GM23338 (cell line): ENCODE results near the gene THSD7A. TPM values are rescaled to one million over a fixed set of nuclear protein-coding genes. Genes with fewer than 3 reads are reported as not detected.

Experiments
- ATAC-seq: fragments of 200-7000 bp; cut with Tn5 transposase; 3 replicates; pipeline ENCODE4 v1.9.1; 2020
- DNase-seq: peaks from one replicate; pipeline ENCODE4 v3.0.0-alpha.2; 2015; ENCODE audit warnings: low spot score
- H2AFZ ChIP-seq: fragments of 200-600 bp; sonication (generic); 2 replicates; pipeline ENCODE4 v1.8.0; 2016; ENCODE audit warnings: antibody characterized with exemption, mild to moderate bottlenecking, moderate library complexity
- H3F3A ChIP-seq: fragments of 200-600 bp; sonication (generic); replicated peaks from 2 replicates; pipeline ENCODE4 v1.8.0; 2017; ENCODE audit warnings: antibody characterized with exemption, mixed run types, low read depth
- H3K27ac ChIP-seq: fragments of 200-600 bp; sonication (generic); 2 replicates; pipeline ENCODE4 v1.6.1; 2016; ENCODE audit warnings: low read depth
- H3K27me3 ChIP-seq: fragments of 200-600 bp; sonication (generic); 2 replicates; pipeline ENCODE4 v1.8.0; 2016; ENCODE audit warnings: mild to moderate bottlenecking, mixed run types, moderate library complexity; ENCODE audit not compliant: insufficient read depth
- H3K36me3 ChIP-seq: fragments of 200-600 bp; sonication (generic); 2 replicates; pipeline ENCODE4 v1.8.0; 2016; ENCODE audit warnings: mild to moderate bottlenecking; ENCODE audit not compliant: insufficient read depth
- H3K4me1 ChIP-seq: fragments of 200-600 bp; sonication (generic); 2 replicates; pipeline ENCODE4 v1.8.0; 2016; ENCODE audit warnings: mild to moderate bottlenecking, moderate library complexity; ENCODE audit not compliant: insufficient read depth
- H3K4me2 ChIP-seq: fragments of 200-600 bp; sonication (generic); 2 replicates; pipeline ENCODE4 v1.7.1; 2017; ENCODE audit warnings: mixed run types
- H3K4me3 ChIP-seq: fragments of 200-600 bp; sonication (generic); 2 replicates; pipeline ENCODE4 v1.6.1; 2016; ENCODE audit warnings: mixed run types
- H3K79me2 ChIP-seq: fragments of 200-600 bp; sonication (generic); replicated peaks from 2 replicates; pipeline ENCODE4 v1.8.0; 2017; ENCODE audit warnings: mild to moderate bottlenecking; ENCODE audit not compliant: insufficient read depth
- H3K9me2 ChIP-seq: fragments of 200-600 bp; sonication (generic); 2 replicates; pipeline ENCODE4 v1.8.0; 2017; ENCODE audit not compliant: insufficient read depth
- H4K20me1 ChIP-seq: fragments of 200-600 bp; sonication (generic); replicated peaks from 2 replicates; pipeline ENCODE4 v1.8.0; 2017; ENCODE audit warnings: mild to moderate bottlenecking; ENCODE audit not compliant: insufficient read depth
- H3K27ac Mint-ChIP-seq: 2 replicates; pipeline ENCODE4 v1.8.0; 2020; ENCODE audit warnings: inconsistent platforms, mild to moderate bottlenecking, moderate library complexity, mixed read lengths
- H3K27me3 Mint-ChIP-seq: 3 replicates; pipeline ENCODE4 v1.8.0; 2022; ENCODE audit warnings: low read depth, mild to moderate bottlenecking, moderate library complexity, mixed read lengths, inconsistent platforms; ENCODE audit not compliant: insufficient read depth, poor library complexity
- H3K36me3 Mint-ChIP-seq: 3 replicates; pipeline ENCODE4 v1.8.0; 2021; ENCODE audit warnings: low read depth, mild to moderate bottlenecking, inconsistent platforms, moderate library complexity, mixed read lengths
- H3K4me1 Mint-ChIP-seq: 3 replicates; pipeline ENCODE4 v1.8.0; 2020; ENCODE audit warnings: mild to moderate bottlenecking, inconsistent platforms, mixed read lengths
- H3K4me3 Mint-ChIP-seq: 3 replicates; pipeline ENCODE4 v1.8.0; 2021; ENCODE audit warnings: moderate library complexity, mild to moderate bottlenecking, inconsistent platforms, mixed read lengths
- H3K9me3 Mint-ChIP-seq: 3 replicates; pipeline ENCODE4 v1.8.0; 2020; ENCODE audit warnings: moderate library complexity, mild to moderate bottlenecking, inconsistent platforms, mixed read lengths
- CREB1 ChIP-seq: fragments of 250-450 bp; sonication (Bioruptor Pico); IDR thresholded peaks from 2 replicates; pipeline ENCODE4 v1.5.0; 2020; ENCODE audit warnings: low read depth, mild to moderate bottlenecking, moderate library complexity
- EZH2 ChIP-seq: fragments of 200-600 bp; sonication (generic); IDR thresholded peaks from one replicate; pipeline ENCODE4 v1.8.0; 2017; ENCODE audit warnings: antibody characterized with exemption, mild to moderate bottlenecking, low read depth; ENCODE audit not compliant: unreplicated experiment
- EZH2phosphoT487 ChIP-seq: fragments of 200-600 bp; sonication (generic); IDR thresholded peaks from one replicate; pipeline ENCODE4 v1.8.1; 2018; ENCODE audit warnings: antibody characterized with exemption; ENCODE audit not compliant: unreplicated experiment
- JUNB ChIP-seq: IDR thresholded peaks from one replicate; pipeline ENCODE4 v1.6.1; 2016; ENCODE audit warnings: antibody characterized with exemption; ENCODE audit not compliant: unreplicated experiment
- NANOG ChIP-seq: IDR thresholded peaks from 2 replicates; pipeline ENCODE4 v1.6.1; 2016; ENCODE audit warnings: antibody characterized with exemption, borderline replicate concordance
- POLR2AphosphoS5 ChIP-seq: IDR thresholded peaks from 2 replicates; pipeline ENCODE4 v1.6.1; 2016; ENCODE audit warnings: antibody characterized with exemption, low read depth
- STAT1 ChIP-seq: IDR thresholded peaks from one replicate; pipeline ENCODE4 v1.6.1; 2016; ENCODE audit warnings: antibody characterized with exemption; ENCODE audit not compliant: unreplicated experiment
- ZNF114 ChIP-seq: fragments of 250-450 bp; sonication (Bioruptor Pico); IDR thresholded peaks from 2 replicates; pipeline ENCODE4 v1.5.0; 2020; ENCODE audit warnings: mild to moderate bottlenecking, moderate library complexity
- ZNF331 ChIP-seq: fragments of 250-450 bp; sonication (Bioruptor Pico); IDR thresholded peaks from 2 replicates; pipeline ENCODE4 v1.5.0; 2020; ENCODE audit warnings: low read depth, mild to moderate bottlenecking, moderate library complexity
- polyA plus RNA-seq: library from polyadenylated mRNA; unstranded; fragments of >200 nt; fragmentation: Nextera tagmentation; extraction: Ambion mirVana; gene quantifications from 2 replicates; pipeline ENCODE4 v1.2.1, GENCODE V29; 2016
- total RNA-seq: library from RNA; depleted of rRNA; stranded (reverse); fragments of >200 nt; shearing (Covaris generic); gene quantifications from 2 replicates; pipeline ENCODE4 v1.2.3, GENCODE V29; 2014
- TF ChIP-seq, protein P1 (sequence below): IDR thresholded peaks from 2 replicates; pipeline ENCODE4 v1.6.1; 2016; ENCODE audit warnings: antibody characterized with exemption
- TF ChIP-seq, protein P2 (sequence below), 2 experiments: fragments of 200-600 bp in 1 of 2; sonication (generic) in 1 of 2; conservative IDR thresholded peaks; 2 replicates each; pipeline versions ENCODE4 v1.5.1 to v1.6.1; 2016 to 2017; ENCODE audit warnings: antibody characterized with exemption in 2 of 2, low read depth in 2 of 2, mild to moderate bottlenecking in 2 of 2, moderate library complexity in 1 of 2
- TF ChIP-seq, protein P3 (sequence below): IDR thresholded peaks from one replicate; pipeline ENCODE4 v1.6.1; 2018; ENCODE audit warnings: antibody characterized with exemption; ENCODE audit not compliant: unreplicated experiment
- TF ChIP-seq, protein P4 (sequence below): fragments of 250-450 bp; sonication (Bioruptor Pico); IDR thresholded peaks from 2 replicates; pipeline ENCODE4 v1.5.0; 2020; ENCODE audit warnings: mild to moderate bottlenecking, moderate library complexity

THSD7A gene
- total and polyA plus RNA-seq, 2 experiments from 2014 or later = 1.3 to 2.1 TPM

DNA sequence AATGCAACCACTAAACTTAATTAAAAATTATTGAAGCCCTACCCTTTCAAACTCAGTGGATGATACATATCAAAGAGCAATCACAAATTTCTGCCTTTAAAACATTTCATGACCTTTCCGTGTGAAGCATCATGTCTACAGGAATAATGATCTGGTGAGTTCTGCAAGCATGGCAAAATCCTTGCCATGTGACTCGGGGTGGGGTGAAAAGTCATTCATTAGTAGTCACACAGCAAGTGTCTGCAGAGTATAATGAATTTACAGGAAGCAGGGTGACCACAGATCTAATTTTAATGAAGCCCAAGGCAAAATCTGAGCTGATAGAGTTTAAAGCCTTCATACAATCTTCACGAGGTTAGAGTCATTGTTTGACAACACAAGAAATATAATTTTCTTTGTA, 351.9 kb downstream of the THSD7A start:
- Histone ChIP-seq H3K79me2 (no peaks in the 10 kb centered on the region), H2AFZ (no peak overlapping the region), H3K4me3 (no peak overlapping the region), H3K4me2 (no peak overlapping the region), H3F3A (no peaks in the 10 kb centered on the region), H3K27me3 (no peaks in the 10 kb centered on the region), H3K4me1 (no peaks in the 10 kb centered on the region), H3K36me3 (no peaks in the 10 kb centered on the region), H3K9me2 (no peaks in the 10 kb centered on the region), H4K20me1 (no peaks in the 10 kb centered on the region), H3K27ac (no peak overlapping the region)
- H3K4me1 Mint-ChIP-seq = peaks cover 9% of the 10 kb centered on the region; the same call in 1 of the 3 replicates
- H3K27me3 Mint-ChIP-seq = no peaks in the 10 kb centered on the region
- no peaks in the 10 kb centered on the region for H3K9me3 Mint-ChIP-seq
- ATAC-seq (no peak), DNase-seq (no peak)
- no peak overlapping the region for H3K4me3 Mint-ChIP-seq
- no peak for TF ChIP-seq JUNB
- no peak for TF ChIP-seq NANOG
- TF ChIP-seq POLR2AphosphoS5 = no peak
- no peak for TF ChIP-seq STAT1
- no peak for TF ChIP-seq EZH2
- TF ChIP-seq CREB1 (CRISPR knock-in tag) = no peak
- no peak for TF ChIP-seq ZNF114
- TF ChIP-seq, protein P1, sequence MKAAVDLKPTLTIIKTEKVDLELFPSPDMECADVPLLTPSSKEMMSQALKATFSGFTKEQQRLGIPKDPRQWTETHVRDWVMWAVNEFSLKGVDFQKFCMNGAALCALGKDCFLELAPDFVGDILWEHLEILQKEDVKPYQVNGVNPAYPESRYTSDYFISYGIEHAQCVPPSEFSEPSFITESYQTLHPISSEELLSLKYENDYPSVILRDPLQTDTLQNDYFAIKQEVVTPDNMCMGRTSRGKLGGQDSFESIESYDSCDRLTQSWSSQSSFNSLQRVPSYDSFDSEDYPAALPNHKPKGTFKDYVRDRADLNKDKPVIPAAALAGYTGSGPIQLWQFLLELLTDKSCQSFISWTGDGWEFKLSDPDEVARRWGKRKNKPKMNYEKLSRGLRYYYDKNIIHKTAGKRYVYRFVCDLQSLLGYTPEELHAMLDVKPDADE = no peak
- TF ChIP-seq, protein P2, sequence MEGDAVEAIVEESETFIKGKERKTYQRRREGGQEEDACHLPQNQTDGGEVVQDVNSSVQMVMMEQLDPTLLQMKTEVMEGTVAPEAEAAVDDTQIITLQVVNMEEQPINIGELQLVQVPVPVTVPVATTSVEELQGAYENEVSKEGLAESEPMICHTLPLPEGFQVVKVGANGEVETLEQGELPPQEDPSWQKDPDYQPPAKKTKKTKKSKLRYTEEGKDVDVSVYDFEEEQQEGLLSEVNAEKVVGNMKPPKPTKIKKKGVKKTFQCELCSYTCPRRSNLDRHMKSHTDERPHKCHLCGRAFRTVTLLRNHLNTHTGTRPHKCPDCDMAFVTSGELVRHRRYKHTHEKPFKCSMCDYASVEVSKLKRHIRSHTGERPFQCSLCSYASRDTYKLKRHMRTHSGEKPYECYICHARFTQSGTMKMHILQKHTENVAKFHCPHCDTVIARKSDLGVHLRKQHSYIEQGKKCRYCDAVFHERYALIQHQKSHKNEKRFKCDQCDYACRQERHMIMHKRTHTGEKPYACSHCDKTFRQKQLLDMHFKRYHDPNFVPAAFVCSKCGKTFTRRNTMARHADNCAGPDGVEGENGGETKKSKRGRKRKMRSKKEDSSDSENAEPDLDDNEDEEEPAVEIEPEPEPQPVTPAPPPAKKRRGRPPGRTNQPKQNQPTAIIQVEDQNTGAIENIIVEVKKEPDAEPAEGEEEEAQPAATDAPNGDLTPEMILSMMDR (conservative IDR thresholded peaks at IDR 0.05; ENCODE audit: low read depth in 2 of 2) = no peak
- TF ChIP-seq, protein P3, sequence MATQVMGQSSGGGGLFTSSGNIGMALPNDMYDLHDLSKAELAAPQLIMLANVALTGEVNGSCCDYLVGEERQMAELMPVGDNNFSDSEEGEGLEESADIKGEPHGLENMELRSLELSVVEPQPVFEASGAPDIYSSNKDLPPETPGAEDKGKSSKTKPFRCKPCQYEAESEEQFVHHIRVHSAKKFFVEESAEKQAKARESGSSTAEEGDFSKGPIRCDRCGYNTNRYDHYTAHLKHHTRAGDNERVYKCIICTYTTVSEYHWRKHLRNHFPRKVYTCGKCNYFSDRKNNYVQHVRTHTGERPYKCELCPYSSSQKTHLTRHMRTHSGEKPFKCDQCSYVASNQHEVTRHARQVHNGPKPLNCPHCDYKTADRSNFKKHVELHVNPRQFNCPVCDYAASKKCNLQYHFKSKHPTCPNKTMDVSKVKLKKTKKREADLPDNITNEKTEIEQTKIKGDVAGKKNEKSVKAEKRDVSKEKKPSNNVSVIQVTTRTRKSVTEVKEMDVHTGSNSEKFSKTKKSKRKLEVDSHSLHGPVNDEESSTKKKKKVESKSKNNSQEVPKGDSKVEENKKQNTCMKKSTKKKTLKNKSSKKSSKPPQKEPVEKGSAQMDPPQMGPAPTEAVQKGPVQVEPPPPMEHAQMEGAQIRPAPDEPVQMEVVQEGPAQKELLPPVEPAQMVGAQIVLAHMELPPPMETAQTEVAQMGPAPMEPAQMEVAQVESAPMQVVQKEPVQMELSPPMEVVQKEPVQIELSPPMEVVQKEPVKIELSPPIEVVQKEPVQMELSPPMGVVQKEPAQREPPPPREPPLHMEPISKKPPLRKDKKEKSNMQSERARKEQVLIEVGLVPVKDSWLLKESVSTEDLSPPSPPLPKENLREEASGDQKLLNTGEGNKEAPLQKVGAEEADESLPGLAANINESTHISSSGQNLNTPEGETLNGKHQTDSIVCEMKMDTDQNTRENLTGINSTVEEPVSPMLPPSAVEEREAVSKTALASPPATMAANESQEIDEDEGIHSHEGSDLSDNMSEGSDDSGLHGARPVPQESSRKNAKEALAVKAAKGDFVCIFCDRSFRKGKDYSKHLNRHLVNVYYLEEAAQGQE = no peak
- TF ChIP-seq, protein P4, sequence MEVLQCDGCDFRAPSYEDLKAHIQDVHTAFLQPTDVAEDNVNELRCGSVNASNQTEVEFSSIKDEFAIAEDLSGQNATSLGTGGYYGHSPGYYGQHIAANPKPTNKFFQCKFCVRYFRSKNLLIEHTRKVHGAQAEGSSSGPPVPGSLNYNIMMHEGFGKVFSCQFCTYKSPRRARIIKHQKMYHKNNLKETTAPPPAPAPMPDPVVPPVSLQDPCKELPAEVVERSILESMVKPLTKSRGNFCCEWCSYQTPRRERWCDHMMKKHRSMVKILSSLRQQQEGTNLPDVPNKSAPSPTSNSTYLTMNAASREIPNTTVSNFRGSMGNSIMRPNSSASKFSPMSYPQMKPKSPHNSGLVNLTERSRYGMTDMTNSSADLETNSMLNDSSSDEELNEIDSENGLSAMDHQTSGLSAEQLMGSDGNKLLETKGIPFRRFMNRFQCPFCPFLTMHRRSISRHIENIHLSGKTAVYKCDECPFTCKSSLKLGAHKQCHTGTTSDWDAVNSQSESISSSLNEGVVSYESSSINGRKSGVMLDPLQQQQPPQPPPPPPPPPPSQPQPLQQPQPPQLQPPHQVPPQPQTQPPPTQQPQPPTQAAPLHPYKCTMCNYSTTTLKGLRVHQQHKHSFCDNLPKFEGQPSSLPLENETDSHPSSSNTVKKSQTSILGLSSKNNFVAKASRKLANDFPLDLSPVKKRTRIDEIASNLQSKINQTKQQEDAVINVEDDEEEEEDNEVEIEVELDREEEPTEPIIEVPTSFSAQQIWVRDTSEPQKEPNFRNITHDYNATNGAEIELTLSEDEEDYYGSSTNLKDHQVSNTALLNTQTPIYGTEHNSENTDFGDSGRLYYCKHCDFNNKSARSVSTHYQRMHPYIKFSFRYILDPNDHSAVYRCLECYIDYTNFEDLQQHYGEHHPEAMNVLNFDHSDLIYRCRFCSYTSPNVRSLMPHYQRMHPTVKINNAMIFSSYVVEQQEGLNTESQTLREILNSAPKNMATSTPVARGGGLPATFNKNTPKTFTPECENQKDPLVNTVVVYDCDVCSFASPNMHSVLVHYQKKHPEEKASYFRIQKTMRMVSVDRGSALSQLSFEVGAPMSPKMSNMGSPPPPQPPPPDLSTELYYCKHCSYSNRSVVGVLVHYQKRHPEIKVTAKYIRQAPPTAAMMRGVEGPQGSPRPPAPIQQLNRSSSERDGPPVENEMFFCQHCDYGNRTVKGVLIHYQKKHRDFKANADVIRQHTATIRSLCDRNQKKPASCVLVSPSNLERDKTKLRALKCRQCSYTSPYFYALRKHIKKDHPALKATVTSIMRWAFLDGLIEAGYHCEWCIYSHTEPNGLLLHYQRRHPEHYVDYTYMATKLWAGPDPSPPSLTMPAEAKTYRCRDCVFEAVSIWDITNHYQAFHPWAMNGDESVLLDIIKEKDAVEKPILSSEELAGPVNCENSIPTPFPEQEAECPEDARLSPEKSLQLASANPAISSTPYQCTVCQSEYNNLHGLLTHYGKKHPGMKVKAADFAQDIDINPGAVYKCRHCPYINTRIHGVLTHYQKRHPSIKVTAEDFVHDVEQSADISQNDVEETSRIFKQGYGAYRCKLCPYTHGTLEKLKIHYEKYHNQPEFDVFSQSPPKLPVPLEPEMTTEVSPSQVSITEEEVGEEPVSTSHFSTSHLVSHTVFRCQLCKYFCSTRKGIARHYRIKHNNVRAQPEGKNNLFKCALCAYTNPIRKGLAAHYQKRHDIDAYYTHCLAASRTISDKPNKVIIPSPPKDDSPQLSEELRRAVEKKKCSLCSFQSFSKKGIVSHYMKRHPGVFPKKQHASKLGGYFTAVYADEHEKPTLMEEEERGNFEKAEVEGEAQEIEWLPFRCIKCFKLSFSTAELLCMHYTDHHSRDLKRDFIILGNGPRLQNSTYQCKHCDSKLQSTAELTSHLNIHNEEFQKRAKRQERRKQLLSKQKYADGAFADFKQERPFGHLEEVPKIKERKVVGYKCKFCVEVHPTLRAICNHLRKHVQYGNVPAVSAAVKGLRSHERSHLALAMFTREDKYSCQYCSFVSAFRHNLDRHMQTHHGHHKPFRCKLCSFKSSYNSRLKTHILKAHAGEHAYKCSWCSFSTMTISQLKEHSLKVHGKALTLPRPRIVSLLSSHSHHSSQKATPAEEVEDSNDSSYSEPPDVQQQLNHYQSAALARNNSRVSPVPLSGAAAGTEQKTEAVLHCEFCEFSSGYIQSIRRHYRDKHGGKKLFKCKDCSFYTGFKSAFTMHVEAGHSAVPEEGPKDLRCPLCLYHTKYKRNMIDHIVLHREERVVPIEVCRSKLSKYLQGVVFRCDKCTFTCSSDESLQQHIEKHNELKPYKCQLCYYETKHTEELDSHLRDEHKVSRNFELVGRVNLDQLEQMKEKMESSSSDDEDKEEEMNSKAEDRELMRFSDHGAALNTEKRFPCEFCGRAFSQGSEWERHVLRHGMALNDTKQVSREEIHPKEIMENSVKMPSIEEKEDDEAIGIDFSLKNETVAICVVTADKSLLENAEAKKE (CRISPR knock-in tag) = no peak
- TF ChIP-seq EZH2phosphoT487 = no peak
- no peak for TF ChIP-seq ZNF331 (CRISPR knock-in tag)
- H3K27ac Mint-ChIP-seq = no peak overlapping the region
- H3K36me3 Mint-ChIP-seq = no peaks in the 10 kb centered on the region; the same call in 2 of the 3 replicates
